ENCODE measurements around the gene NOC4L. TPM values are rescaled to one million over a fixed set of nuclear protein-coding genes. Genes with fewer than 3 reads are reported as not detected.

The NOC4L gene
- total RNA-seq, 1 experiment from 2014 or later = 36.5 TPM

DNA sequence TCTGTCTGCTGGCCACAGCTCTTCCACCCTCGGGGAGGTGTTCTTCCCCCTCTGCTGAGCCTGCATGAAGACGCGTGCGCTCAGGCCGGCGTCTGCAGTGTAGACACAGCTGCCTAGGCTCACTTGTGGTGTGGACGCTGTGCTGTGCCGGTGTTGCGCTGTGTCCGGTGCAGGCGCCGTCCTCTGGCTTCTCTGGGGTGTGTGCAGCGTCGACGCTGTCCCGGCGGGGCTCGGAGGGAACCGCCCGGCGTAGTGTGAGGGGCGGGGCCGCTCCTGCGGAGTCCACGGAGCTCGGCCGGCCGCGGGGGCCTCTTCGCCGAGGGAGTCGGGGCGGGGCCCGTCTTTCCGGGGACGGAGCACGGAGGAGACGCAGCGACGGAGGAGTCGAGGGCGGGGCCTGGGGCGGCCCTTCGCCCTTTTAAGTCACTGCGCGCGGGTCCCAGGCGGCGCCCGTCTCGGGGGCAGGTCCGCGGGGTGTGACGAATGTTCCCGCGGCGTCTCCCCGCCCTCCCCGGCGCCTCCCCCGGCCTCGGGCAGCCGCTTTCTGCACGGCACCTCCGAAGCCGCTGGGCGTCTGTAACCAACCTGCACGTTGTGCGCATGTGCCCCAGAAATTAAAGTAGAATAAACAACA, 45.2 kb downstream of the NOC4L start:
- H3K79me2 ChIP-seq (ENCODE audit: insufficient read depth, low read length) = no peaks in the 10 kb centered on the region
- peak overlapping the region; percentile 84 for H3K4me2 ChIP-seq (ENCODE audit: insufficient read depth, insufficient read length, low read length)
- no peak overlapping the region for H4K91ac ChIP-seq (ENCODE audit: insufficient read length, low read depth, low read length)
- H3K18ac ChIP-seq (ENCODE audit: insufficient read length, low read depth, low read length) = no peak overlapping the region
- no peak overlapping the region for H3K27ac Mint-ChIP-seq
- no peak overlapping the region for H2AFZ ChIP-seq (ENCODE audit: low read length)
- no peak overlapping the region for H2BK5ac ChIP-seq (ENCODE audit: insufficient read length, low read length)
- peaks cover 9 to 11% of the 10 kb centered on the region in 2 experiments for H3K4me1 Mint-ChIP-seq
- H3K56ac ChIP-seq (ENCODE audit: insufficient read length, low read depth, low read length) = no peak overlapping the region
- H3T11ph ChIP-seq (ENCODE audit: low read length) = no peak overlapping the region
- H3K4me3 Mint-ChIP-seq = peak overlapping the region; percentile 68 to 79
- H4K5ac ChIP-seq (ENCODE audit: insufficient read length, low read depth, low read length) = no peak overlapping the region
- peaks cover 8% of the 10 kb centered on the region for H3K9me3 ChIP-seq (ENCODE audit: control insufficient read depth, low read depth, low read length)
- no peak overlapping the region for H2AK5ac ChIP-seq (ENCODE audit: insufficient read length, low read length)
- no peak overlapping the region for H2BK15ac ChIP-seq (ENCODE audit: low read depth, low read length)
- H3K4ac ChIP-seq (ENCODE audit: low read depth, low read length) = no peak overlapping the region
- no peak overlapping the region for H2BK20ac ChIP-seq (ENCODE audit: low read depth, low read length, poor library complexity, severe bottlenecking)
- WGBS (ENCODE audit: extremely low coverage, insufficient read length, low lambda C conversion rate) = no CpG with 5 or more reads among the region's 69 CpGs
- H3K23me2 ChIP-seq (ENCODE audit: insufficient read length, low read depth, low read length, poor library complexity, severe bottlenecking) = peaks cover 11% of the 10 kb centered on the region
- peak; percentile 83 for DNase-seq
- H3K9me3 Mint-ChIP-seq = peaks cover 14 to 23% of the 10 kb centered on the region in 2 experiments
- peaks cover 96% of the 10 kb centered on the region for H3K27me3 Mint-ChIP-seq (ENCODE audit: low read depth)
- H3K79me1 ChIP-seq (ENCODE audit: insufficient read depth, low read depth, low read length, poor library complexity, severe bottlenecking) = no peaks in the 10 kb centered on the region
- H2BK120ac ChIP-seq (ENCODE audit: low read depth, low read length, poor library complexity, severe bottlenecking) = no peak overlapping the region
- H3K14ac ChIP-seq (ENCODE audit: insufficient read depth, low read length) = peak overlapping the region; percentile 9
- TF ChIP-seq, protein P1, sequence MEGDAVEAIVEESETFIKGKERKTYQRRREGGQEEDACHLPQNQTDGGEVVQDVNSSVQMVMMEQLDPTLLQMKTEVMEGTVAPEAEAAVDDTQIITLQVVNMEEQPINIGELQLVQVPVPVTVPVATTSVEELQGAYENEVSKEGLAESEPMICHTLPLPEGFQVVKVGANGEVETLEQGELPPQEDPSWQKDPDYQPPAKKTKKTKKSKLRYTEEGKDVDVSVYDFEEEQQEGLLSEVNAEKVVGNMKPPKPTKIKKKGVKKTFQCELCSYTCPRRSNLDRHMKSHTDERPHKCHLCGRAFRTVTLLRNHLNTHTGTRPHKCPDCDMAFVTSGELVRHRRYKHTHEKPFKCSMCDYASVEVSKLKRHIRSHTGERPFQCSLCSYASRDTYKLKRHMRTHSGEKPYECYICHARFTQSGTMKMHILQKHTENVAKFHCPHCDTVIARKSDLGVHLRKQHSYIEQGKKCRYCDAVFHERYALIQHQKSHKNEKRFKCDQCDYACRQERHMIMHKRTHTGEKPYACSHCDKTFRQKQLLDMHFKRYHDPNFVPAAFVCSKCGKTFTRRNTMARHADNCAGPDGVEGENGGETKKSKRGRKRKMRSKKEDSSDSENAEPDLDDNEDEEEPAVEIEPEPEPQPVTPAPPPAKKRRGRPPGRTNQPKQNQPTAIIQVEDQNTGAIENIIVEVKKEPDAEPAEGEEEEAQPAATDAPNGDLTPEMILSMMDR (conservative IDR thresholded peaks at IDR 0.05) = no peak
- peaks cover 8% of the 10 kb centered on the region; the same call in 1 of the 2 replicates for H3K27me3 ChIP-seq (ENCODE audit: insufficient read depth, low read length)
- no peak overlapping the region for H2BK12ac ChIP-seq (ENCODE audit: insufficient read length, low read depth, low read length)
- H4K8ac ChIP-seq (replicated peaks; ENCODE audit: insufficient read length, low read depth, low read length) = no peak overlapping the region
- no peaks in the 10 kb centered on the region for H3K4me1 ChIP-seq (ENCODE audit: insufficient read depth, low read length)
- H3K36me3 Mint-ChIP-seq (ENCODE audit: insufficient read depth in 1 of 3, low read depth in 3 of 3) = peaks cover 4 to 12% (median 9%) of the 10 kb centered on the region in 3 experiments; a peak in 5 of 7 replicates
- no peak overlapping the region for H3K23ac ChIP-seq (ENCODE audit: insufficient read length, low read depth, low read length)
- no peak overlapping the region for H3K27ac ChIP-seq (ENCODE audit: insufficient read length, low read depth, low read length)
- H4K20me1 ChIP-seq (ENCODE audit: control insufficient read depth, insufficient read depth, insufficient read length) = no peaks in the 10 kb centered on the region
- no peak overlapping the region for H3K9ac ChIP-seq (ENCODE audit: extremely low read depth, insufficient read length, low read length)
